ENCODE data around the gene XYLT2. TPM values are rescaled to one million over a fixed set of nuclear protein-coding genes. Genes with fewer than 3 reads are reported as not detected.

The XYLT2 gene
- total and polyA plus RNA-seq, 2 donors (not counting 3 experiments of a cell fraction or from before 2014, with no cell fraction given): 19.1 to 26.6 TPM

GRCh38 chr17:50375858-50376538 lies 30.1 kb downstream of the XYLT2 start:
- ChIA-PET CTCF (no interaction called here), POLR2A (no interaction called here)
- H3K9me3 ChIP-seq (replicated peaks; ENCODE audit: control insufficient read depth, insufficient read depth, low read length): no peaks in the 10 kb centered on the region
- no peak overlapping the region for H2AFZ ChIP-seq (ENCODE audit: low read depth, low read length)
- H4K20me1 ChIP-seq (replicated peaks; ENCODE audit: control insufficient read depth, extremely low read depth, insufficient read depth, low read length): no peaks in the 10 kb centered on the region
- BruUV-seq (replicated peaks): no TSS peak
- H3K4me3 ChIP-seq (replicated peaks in 1 of 3; ENCODE audit: insufficient read depth in 1 of 3, low read depth in 1 of 3, low read length in 3 of 3): no peak overlapping the region
- H3K4me2 ChIP-seq (ENCODE audit: insufficient read depth, low read length): no peak overlapping the region
- no peak overlapping the region for H3K27ac ChIP-seq (ENCODE audit: insufficient read depth, low read depth, low read length)
- intact Hi-C loops (cut with micrococcal nuclease) (no loop called here), dilution Hi-C loops (cut with MboI; ENCODE audit: extremely low pct_ligation_motif_present, low sequenced_read_pairs) (no loop called here)
- H3K27me3 ChIP-seq (ENCODE audit: control insufficient read depth in 2 of 2, insufficient read depth in 2 of 2, low read length in 2 of 2): no peaks in the 10 kb centered on the region
- H3K4me1 ChIP-seq (ENCODE audit: control insufficient read depth, extremely low read depth, insufficient read depth, low read length): peaks cover 15% of the 10 kb centered on the region
- no peaks in the 10 kb centered on the region for H3K9me1 ChIP-seq (replicated peaks; ENCODE audit: control insufficient read depth, extremely low read depth, insufficient read depth, low read length)
- no peak for FAIRE-seq
- H3K36me3 ChIP-seq (ENCODE audit: control insufficient read depth in 2 of 2, extremely low read depth in 1 of 2, insufficient read depth in 2 of 2, low read length in 2 of 2): peaks cover 0 to 3% of the 10 kb centered on the region in 2 experiments
- H3K9ac ChIP-seq (replicated peaks; ENCODE audit: extremely low read depth, insufficient read depth, low read length): no peak overlapping the region
- no peak for DNase-seq (ENCODE audit: low read depth, low spot score)
- H3K79me2 ChIP-seq (ENCODE audit: control insufficient read depth, insufficient read depth, low read length): peaks cover 16% of the 10 kb centered on the region
- TF ChIP-seq EZH2 (IDR thresholded peaks at IDR 0.05; ENCODE audit: borderline replicate concordance, low read depth, low read length, severe bottlenecking): no peak
- no peak for TF ChIP-seq MAX (IDR thresholded peaks at IDR 0.05; ENCODE audit: insufficient read depth, insufficient read length)
- TF ChIP-seq FOS (IDR thresholded peaks at IDR 0.05; ENCODE audit: borderline replicate concordance, insufficient read depth, low read length): no peak
- no peak for TF ChIP-seq MYC (IDR thresholded peaks at IDR 0.05; ENCODE audit: low read depth, low read length)
- TF ChIP-seq, protein P1, sequence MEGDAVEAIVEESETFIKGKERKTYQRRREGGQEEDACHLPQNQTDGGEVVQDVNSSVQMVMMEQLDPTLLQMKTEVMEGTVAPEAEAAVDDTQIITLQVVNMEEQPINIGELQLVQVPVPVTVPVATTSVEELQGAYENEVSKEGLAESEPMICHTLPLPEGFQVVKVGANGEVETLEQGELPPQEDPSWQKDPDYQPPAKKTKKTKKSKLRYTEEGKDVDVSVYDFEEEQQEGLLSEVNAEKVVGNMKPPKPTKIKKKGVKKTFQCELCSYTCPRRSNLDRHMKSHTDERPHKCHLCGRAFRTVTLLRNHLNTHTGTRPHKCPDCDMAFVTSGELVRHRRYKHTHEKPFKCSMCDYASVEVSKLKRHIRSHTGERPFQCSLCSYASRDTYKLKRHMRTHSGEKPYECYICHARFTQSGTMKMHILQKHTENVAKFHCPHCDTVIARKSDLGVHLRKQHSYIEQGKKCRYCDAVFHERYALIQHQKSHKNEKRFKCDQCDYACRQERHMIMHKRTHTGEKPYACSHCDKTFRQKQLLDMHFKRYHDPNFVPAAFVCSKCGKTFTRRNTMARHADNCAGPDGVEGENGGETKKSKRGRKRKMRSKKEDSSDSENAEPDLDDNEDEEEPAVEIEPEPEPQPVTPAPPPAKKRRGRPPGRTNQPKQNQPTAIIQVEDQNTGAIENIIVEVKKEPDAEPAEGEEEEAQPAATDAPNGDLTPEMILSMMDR (IDR thresholded peaks at IDR 0.05; ENCODE audit: extremely low read depth in 1 of 2, insufficient read depth in 1 of 2, low read depth in 1 of 2, low read length in 2 of 2): no peak
- no peak for TF ChIP-seq GATA2 (IDR thresholded peaks at IDR 0.05; ENCODE audit: insufficient read depth, insufficient read length, low read depth, low read length)
- no peak for TF ChIP-seq POLR2A (IDR thresholded peaks at IDR 0.05; ENCODE audit: low read depth, low read length)
